Measurements from ENCODE around the gene RPUSD2.
"Not testable (repeated sequence)": the region's sequence is repeated elsewhere in the genome, so short reads cannot be mapped to it uniquely, and the experiment has no call there.

Gene RPUSD2

GRCh38 chr15:40567111-40567510 lies 2.0 kb upstream of the RPUSD2 start:
- TF ChIP-seq CTCF (IDR thresholded peaks at IDR 0.05; ENCODE audit: low read depth, low read length) = peak; percentile 54
- H3K27me3 ChIP-seq (ENCODE audit: insufficient read depth, low read depth, severe bottlenecking) = no peaks in the 10 kb centered on the region
- H3K27ac ChIP-seq = no peak overlapping the region
- H3K9me3 ChIP-seq (ENCODE audit: severe bottlenecking) = no peaks in the 10 kb centered on the region
- DNase-seq = peak; percentile 43
- no peak overlapping the region for H3K4me3 ChIP-seq (ENCODE audit: low read depth, low read length)
- H3K36me3 ChIP-seq = peaks cover 16% of the 10 kb centered on the region

- no peaks in the 10 kb centered on the region for H3K9me3 ChIP-seq (ENCODE audit: severe bottlenecking)
- H3K27me3 ChIP-seq (ENCODE audit: insufficient read depth, low read depth, severe bottlenecking) = no peaks in the 10 kb centered on the region
- DNase-seq = no peak
- no peak overlapping the region for H3K4me3 ChIP-seq (ENCODE audit: low read depth, low read length)
- no peak for TF ChIP-seq CTCF (IDR thresholded peaks at IDR 0.05; ENCODE audit: low read depth, low read length)
- H3K36me3 ChIP-seq = peaks cover 35% of the 10 kb centered on the region
- H3K27ac ChIP-seq = no peak overlapping the region
Measured at GRCh38 chr15:40575113-40575512, 6.0 kb downstream of the RPUSD2 start.

- H3K27me3 ChIP-seq (ENCODE audit: insufficient read depth, low read depth, severe bottlenecking); H3K27ac ChIP-seq; H3K9me3 ChIP-seq (ENCODE audit: severe bottlenecking); H3K4me3 ChIP-seq (ENCODE audit: low read depth, low read length); DNase-seq: not testable (repeated sequence)
- peaks cover 23% of the 10 kb centered on the region for H3K36me3 ChIP-seq
Measured at GRCh38 chr15:40576914-40577313, 7.8 kb downstream of the RPUSD2 start.

- Histone ChIP-seq H3K36me3 (peaks cover 9% of the 10 kb centered on the region), H3K4me3 (ENCODE audit: low read depth, low read length) (no peak overlapping the region), H3K27ac (no peak overlapping the region), H3K27me3 (ENCODE audit: insufficient read depth, low read depth, severe bottlenecking) (no peaks in the 10 kb centered on the region), H3K9me3 (ENCODE audit: severe bottlenecking) (no peaks in the 10 kb centered on the region)
- no peak for DNase-seq
- TF ChIP-seq CTCF (IDR thresholded peaks at IDR 0.05; ENCODE audit: low read depth, low read length) = no peak
Measured at GRCh38 chr15:40578892-40579291, 9.8 kb downstream of the RPUSD2 start.

GRCh38 chr15:40581796-40582195 lies 12.7 kb downstream of the RPUSD2 start:
- not testable (repeated sequence) for DNase-seq; H3K9me3 ChIP-seq (ENCODE audit: severe bottlenecking); H3K36me3 ChIP-seq; H3K27me3 ChIP-seq (ENCODE audit: insufficient read depth, low read depth, severe bottlenecking); H3K4me3 ChIP-seq (ENCODE audit: low read depth, low read length); H3K27ac ChIP-seq

- no peak for TF ChIP-seq CTCF (IDR thresholded peaks at IDR 0.05; ENCODE audit: low read depth, low read length)
- no peaks in the 10 kb centered on the region for H3K9me3 ChIP-seq (ENCODE audit: severe bottlenecking)
- DNase-seq = no peak
- no peak overlapping the region for H3K27ac ChIP-seq
- H3K36me3 ChIP-seq = no peaks in the 10 kb centered on the region
- no peak overlapping the region for H3K4me3 ChIP-seq (ENCODE audit: low read depth, low read length)
- H3K27me3 ChIP-seq (ENCODE audit: insufficient read depth, low read depth, severe bottlenecking) = no peaks in the 10 kb centered on the region
Measured at GRCh38 chr15:40582726-40583246, 13.7 kb downstream of the RPUSD2 start.

GRCh38 chr15:40584191-40584590 lies 15.1 kb downstream of the RPUSD2 start:
- H3K4me3 ChIP-seq (ENCODE audit: low read depth, low read length) = no peak overlapping the region

More at GRCh38 chr15:40584191-40584590, 15.1 kb downstream of the RPUSD2 start:
- DNase-seq = no peak
- Histone ChIP-seq H3K9me3 (ENCODE audit: severe bottlenecking) (no peaks in the 10 kb centered on the region), H3K27me3 (ENCODE audit: insufficient read depth, low read depth, severe bottlenecking) (no peaks in the 10 kb centered on the region), H3K36me3 (no peaks in the 10 kb centered on the region), H3K27ac (no peak overlapping the region)
- TF ChIP-seq CTCF (IDR thresholded peaks at IDR 0.05; ENCODE audit: low read depth, low read length) = no peak
